GM23338 (cell line): ENCODE data around the gene GREB1L. TPM values are rescaled to one million over a fixed set of nuclear protein-coding genes. Genes with fewer than 3 reads are reported as not detected.

Source experiments
- ATAC-seq: fragments of 200-7000 bp; cut with Tn5 transposase; 3 replicates; pipeline ENCODE4 v1.9.1; 2020
- DNase-seq: peaks from one replicate; pipeline ENCODE4 v3.0.0-alpha.2; 2015; ENCODE audit warnings: low spot score
- H2AFZ ChIP-seq: fragments of 200-600 bp; sonication (generic); 2 replicates; pipeline ENCODE4 v1.8.0; 2016; ENCODE audit warnings: antibody characterized with exemption, mild to moderate bottlenecking, moderate library complexity
- H3F3A ChIP-seq: fragments of 200-600 bp; sonication (generic); replicated peaks from 2 replicates; pipeline ENCODE4 v1.8.0; 2017; ENCODE audit warnings: antibody characterized with exemption, mixed run types, low read depth
- H3K27ac ChIP-seq: fragments of 200-600 bp; sonication (generic); 2 replicates; pipeline ENCODE4 v1.6.1; 2016; ENCODE audit warnings: low read depth
- H3K27me3 ChIP-seq: fragments of 200-600 bp; sonication (generic); 2 replicates; pipeline ENCODE4 v1.8.0; 2016; ENCODE audit warnings: mild to moderate bottlenecking, mixed run types, moderate library complexity; ENCODE audit not compliant: insufficient read depth
- H3K36me3 ChIP-seq: fragments of 200-600 bp; sonication (generic); 2 replicates; pipeline ENCODE4 v1.8.0; 2016; ENCODE audit warnings: mild to moderate bottlenecking; ENCODE audit not compliant: insufficient read depth
- H3K4me1 ChIP-seq: fragments of 200-600 bp; sonication (generic); 2 replicates; pipeline ENCODE4 v1.8.0; 2016; ENCODE audit warnings: mild to moderate bottlenecking, moderate library complexity; ENCODE audit not compliant: insufficient read depth
- H3K4me2 ChIP-seq: fragments of 200-600 bp; sonication (generic); 2 replicates; pipeline ENCODE4 v1.7.1; 2017; ENCODE audit warnings: mixed run types
- H3K4me3 ChIP-seq: fragments of 200-600 bp; sonication (generic); 2 replicates; pipeline ENCODE4 v1.6.1; 2016; ENCODE audit warnings: mixed run types
- H3K79me2 ChIP-seq: fragments of 200-600 bp; sonication (generic); replicated peaks from 2 replicates; pipeline ENCODE4 v1.8.0; 2017; ENCODE audit warnings: mild to moderate bottlenecking; ENCODE audit not compliant: insufficient read depth
- H3K9me2 ChIP-seq: fragments of 200-600 bp; sonication (generic); 2 replicates; pipeline ENCODE4 v1.8.0; 2017; ENCODE audit not compliant: insufficient read depth
- H4K20me1 ChIP-seq: fragments of 200-600 bp; sonication (generic); replicated peaks from 2 replicates; pipeline ENCODE4 v1.8.0; 2017; ENCODE audit warnings: mild to moderate bottlenecking; ENCODE audit not compliant: insufficient read depth
- H3K27ac Mint-ChIP-seq: 2 replicates; pipeline ENCODE4 v1.8.0; 2020; ENCODE audit warnings: inconsistent platforms, mild to moderate bottlenecking, moderate library complexity, mixed read lengths
- H3K27me3 Mint-ChIP-seq: 3 replicates; pipeline ENCODE4 v1.8.0; 2022; ENCODE audit warnings: low read depth, mild to moderate bottlenecking, moderate library complexity, mixed read lengths, inconsistent platforms; ENCODE audit not compliant: insufficient read depth, poor library complexity
- H3K36me3 Mint-ChIP-seq: 3 replicates; pipeline ENCODE4 v1.8.0; 2021; ENCODE audit warnings: low read depth, mild to moderate bottlenecking, inconsistent platforms, moderate library complexity, mixed read lengths
- H3K4me1 Mint-ChIP-seq: 3 replicates; pipeline ENCODE4 v1.8.0; 2020; ENCODE audit warnings: mild to moderate bottlenecking, inconsistent platforms, mixed read lengths
- H3K4me3 Mint-ChIP-seq: 3 replicates; pipeline ENCODE4 v1.8.0; 2021; ENCODE audit warnings: moderate library complexity, mild to moderate bottlenecking, inconsistent platforms, mixed read lengths
- H3K9me3 Mint-ChIP-seq: 3 replicates; pipeline ENCODE4 v1.8.0; 2020; ENCODE audit warnings: moderate library complexity, mild to moderate bottlenecking, inconsistent platforms, mixed read lengths
- CREB1 ChIP-seq: fragments of 250-450 bp; sonication (Bioruptor Pico); IDR thresholded peaks from 2 replicates; pipeline ENCODE4 v1.5.0; 2020; ENCODE audit warnings: low read depth, mild to moderate bottlenecking, moderate library complexity
- ETS1 ChIP-seq: IDR thresholded peaks from 2 replicates; pipeline ENCODE4 v1.6.1; 2016; ENCODE audit warnings: antibody characterized with exemption
- EZH2 ChIP-seq: fragments of 200-600 bp; sonication (generic); IDR thresholded peaks from one replicate; pipeline ENCODE4 v1.8.0; 2017; ENCODE audit warnings: antibody characterized with exemption, mild to moderate bottlenecking, low read depth; ENCODE audit not compliant: unreplicated experiment
- EZH2phosphoT487 ChIP-seq: fragments of 200-600 bp; sonication (generic); IDR thresholded peaks from one replicate; pipeline ENCODE4 v1.8.1; 2018; ENCODE audit warnings: antibody characterized with exemption; ENCODE audit not compliant: unreplicated experiment
- JUNB ChIP-seq: IDR thresholded peaks from one replicate; pipeline ENCODE4 v1.6.1; 2016; ENCODE audit warnings: antibody characterized with exemption; ENCODE audit not compliant: unreplicated experiment
- NANOG ChIP-seq: IDR thresholded peaks from 2 replicates; pipeline ENCODE4 v1.6.1; 2016; ENCODE audit warnings: antibody characterized with exemption, borderline replicate concordance
- POLR2AphosphoS5 ChIP-seq: IDR thresholded peaks from 2 replicates; pipeline ENCODE4 v1.6.1; 2016; ENCODE audit warnings: antibody characterized with exemption, low read depth
- STAT1 ChIP-seq: IDR thresholded peaks from one replicate; pipeline ENCODE4 v1.6.1; 2016; ENCODE audit warnings: antibody characterized with exemption; ENCODE audit not compliant: unreplicated experiment
- ZNF114 ChIP-seq: fragments of 250-450 bp; sonication (Bioruptor Pico); IDR thresholded peaks from 2 replicates; pipeline ENCODE4 v1.5.0; 2020; ENCODE audit warnings: mild to moderate bottlenecking, moderate library complexity
- ZNF331 ChIP-seq: fragments of 250-450 bp; sonication (Bioruptor Pico); IDR thresholded peaks from 2 replicates; pipeline ENCODE4 v1.5.0; 2020; ENCODE audit warnings: low read depth, mild to moderate bottlenecking, moderate library complexity
- polyA plus RNA-seq: library from polyadenylated mRNA; unstranded; fragments of >200 nt; fragmentation: Nextera tagmentation; extraction: Ambion mirVana; gene quantifications from 2 replicates; pipeline ENCODE4 v1.2.1, GENCODE V29; 2016
- total RNA-seq: library from RNA; depleted of rRNA; stranded (reverse); fragments of >200 nt; shearing (Covaris generic); gene quantifications from 2 replicates; pipeline ENCODE4 v1.2.3, GENCODE V29; 2014
- TF ChIP-seq, protein P1 (sequence below): IDR thresholded peaks from one replicate; pipeline ENCODE4 v1.6.1; 2018; ENCODE audit warnings: antibody characterized with exemption; ENCODE audit not compliant: unreplicated experiment
- TF ChIP-seq, protein P2 (sequence below), 2 experiments: fragments of 200-600 bp in 1 of 2; sonication (generic) in 1 of 2; conservative IDR thresholded peaks; 2 replicates each; pipeline versions ENCODE4 v1.5.1 to v1.6.1; 2016 to 2017; ENCODE audit warnings: antibody characterized with exemption in 2 of 2, low read depth in 2 of 2, mild to moderate bottlenecking in 2 of 2, moderate library complexity in 1 of 2
- TF ChIP-seq, protein P3 (sequence below): fragments of 250-450 bp; sonication (Bioruptor Pico); IDR thresholded peaks from 2 replicates; pipeline ENCODE4 v1.5.0; 2020; ENCODE audit warnings: mild to moderate bottlenecking, moderate library complexity

GREB1L gene
- total and polyA plus RNA-seq, 2 experiments from 2014 or later = 0.03 to 0.29 TPM

GRCh38 chr18:21262979-21263378, 20.9 kb downstream of the GREB1L start:
- H3K27ac ChIP-seq = no peak overlapping the region
- H3K4me1 ChIP-seq = peaks cover 48% of the 10 kb centered on the region
- Mint-ChIP-seq H3K4me3 (peak overlapping the region; percentile 19; the same call in 1 of the 3 replicates), H3K4me1 (peaks cover 56% of the 10 kb centered on the region), H3K36me3 (no peaks in the 10 kb centered on the region), H3K27ac (no peak overlapping the region), H3K27me3 (no peaks in the 10 kb centered on the region), H3K9me3 (no peaks in the 10 kb centered on the region)
- TF ChIP-seq ZNF331 (CRISPR knock-in tag) = no peak
- TF ChIP-seq EZH2phosphoT487 = no peak
- TF ChIP-seq, protein P1, sequence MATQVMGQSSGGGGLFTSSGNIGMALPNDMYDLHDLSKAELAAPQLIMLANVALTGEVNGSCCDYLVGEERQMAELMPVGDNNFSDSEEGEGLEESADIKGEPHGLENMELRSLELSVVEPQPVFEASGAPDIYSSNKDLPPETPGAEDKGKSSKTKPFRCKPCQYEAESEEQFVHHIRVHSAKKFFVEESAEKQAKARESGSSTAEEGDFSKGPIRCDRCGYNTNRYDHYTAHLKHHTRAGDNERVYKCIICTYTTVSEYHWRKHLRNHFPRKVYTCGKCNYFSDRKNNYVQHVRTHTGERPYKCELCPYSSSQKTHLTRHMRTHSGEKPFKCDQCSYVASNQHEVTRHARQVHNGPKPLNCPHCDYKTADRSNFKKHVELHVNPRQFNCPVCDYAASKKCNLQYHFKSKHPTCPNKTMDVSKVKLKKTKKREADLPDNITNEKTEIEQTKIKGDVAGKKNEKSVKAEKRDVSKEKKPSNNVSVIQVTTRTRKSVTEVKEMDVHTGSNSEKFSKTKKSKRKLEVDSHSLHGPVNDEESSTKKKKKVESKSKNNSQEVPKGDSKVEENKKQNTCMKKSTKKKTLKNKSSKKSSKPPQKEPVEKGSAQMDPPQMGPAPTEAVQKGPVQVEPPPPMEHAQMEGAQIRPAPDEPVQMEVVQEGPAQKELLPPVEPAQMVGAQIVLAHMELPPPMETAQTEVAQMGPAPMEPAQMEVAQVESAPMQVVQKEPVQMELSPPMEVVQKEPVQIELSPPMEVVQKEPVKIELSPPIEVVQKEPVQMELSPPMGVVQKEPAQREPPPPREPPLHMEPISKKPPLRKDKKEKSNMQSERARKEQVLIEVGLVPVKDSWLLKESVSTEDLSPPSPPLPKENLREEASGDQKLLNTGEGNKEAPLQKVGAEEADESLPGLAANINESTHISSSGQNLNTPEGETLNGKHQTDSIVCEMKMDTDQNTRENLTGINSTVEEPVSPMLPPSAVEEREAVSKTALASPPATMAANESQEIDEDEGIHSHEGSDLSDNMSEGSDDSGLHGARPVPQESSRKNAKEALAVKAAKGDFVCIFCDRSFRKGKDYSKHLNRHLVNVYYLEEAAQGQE = no peak
- TF ChIP-seq JUNB = no peak
- no peak for TF ChIP-seq ZNF114 (CRISPR knock-in tag)
- no peak for TF ChIP-seq CREB1 (CRISPR knock-in tag)
- TF ChIP-seq, protein P2, sequence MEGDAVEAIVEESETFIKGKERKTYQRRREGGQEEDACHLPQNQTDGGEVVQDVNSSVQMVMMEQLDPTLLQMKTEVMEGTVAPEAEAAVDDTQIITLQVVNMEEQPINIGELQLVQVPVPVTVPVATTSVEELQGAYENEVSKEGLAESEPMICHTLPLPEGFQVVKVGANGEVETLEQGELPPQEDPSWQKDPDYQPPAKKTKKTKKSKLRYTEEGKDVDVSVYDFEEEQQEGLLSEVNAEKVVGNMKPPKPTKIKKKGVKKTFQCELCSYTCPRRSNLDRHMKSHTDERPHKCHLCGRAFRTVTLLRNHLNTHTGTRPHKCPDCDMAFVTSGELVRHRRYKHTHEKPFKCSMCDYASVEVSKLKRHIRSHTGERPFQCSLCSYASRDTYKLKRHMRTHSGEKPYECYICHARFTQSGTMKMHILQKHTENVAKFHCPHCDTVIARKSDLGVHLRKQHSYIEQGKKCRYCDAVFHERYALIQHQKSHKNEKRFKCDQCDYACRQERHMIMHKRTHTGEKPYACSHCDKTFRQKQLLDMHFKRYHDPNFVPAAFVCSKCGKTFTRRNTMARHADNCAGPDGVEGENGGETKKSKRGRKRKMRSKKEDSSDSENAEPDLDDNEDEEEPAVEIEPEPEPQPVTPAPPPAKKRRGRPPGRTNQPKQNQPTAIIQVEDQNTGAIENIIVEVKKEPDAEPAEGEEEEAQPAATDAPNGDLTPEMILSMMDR (conservative IDR thresholded peaks at IDR 0.05; ENCODE audit: low read depth in 2 of 2) = no peak
- no peak for TF ChIP-seq EZH2
- no peak for TF ChIP-seq STAT1
- TF ChIP-seq, protein P3, sequence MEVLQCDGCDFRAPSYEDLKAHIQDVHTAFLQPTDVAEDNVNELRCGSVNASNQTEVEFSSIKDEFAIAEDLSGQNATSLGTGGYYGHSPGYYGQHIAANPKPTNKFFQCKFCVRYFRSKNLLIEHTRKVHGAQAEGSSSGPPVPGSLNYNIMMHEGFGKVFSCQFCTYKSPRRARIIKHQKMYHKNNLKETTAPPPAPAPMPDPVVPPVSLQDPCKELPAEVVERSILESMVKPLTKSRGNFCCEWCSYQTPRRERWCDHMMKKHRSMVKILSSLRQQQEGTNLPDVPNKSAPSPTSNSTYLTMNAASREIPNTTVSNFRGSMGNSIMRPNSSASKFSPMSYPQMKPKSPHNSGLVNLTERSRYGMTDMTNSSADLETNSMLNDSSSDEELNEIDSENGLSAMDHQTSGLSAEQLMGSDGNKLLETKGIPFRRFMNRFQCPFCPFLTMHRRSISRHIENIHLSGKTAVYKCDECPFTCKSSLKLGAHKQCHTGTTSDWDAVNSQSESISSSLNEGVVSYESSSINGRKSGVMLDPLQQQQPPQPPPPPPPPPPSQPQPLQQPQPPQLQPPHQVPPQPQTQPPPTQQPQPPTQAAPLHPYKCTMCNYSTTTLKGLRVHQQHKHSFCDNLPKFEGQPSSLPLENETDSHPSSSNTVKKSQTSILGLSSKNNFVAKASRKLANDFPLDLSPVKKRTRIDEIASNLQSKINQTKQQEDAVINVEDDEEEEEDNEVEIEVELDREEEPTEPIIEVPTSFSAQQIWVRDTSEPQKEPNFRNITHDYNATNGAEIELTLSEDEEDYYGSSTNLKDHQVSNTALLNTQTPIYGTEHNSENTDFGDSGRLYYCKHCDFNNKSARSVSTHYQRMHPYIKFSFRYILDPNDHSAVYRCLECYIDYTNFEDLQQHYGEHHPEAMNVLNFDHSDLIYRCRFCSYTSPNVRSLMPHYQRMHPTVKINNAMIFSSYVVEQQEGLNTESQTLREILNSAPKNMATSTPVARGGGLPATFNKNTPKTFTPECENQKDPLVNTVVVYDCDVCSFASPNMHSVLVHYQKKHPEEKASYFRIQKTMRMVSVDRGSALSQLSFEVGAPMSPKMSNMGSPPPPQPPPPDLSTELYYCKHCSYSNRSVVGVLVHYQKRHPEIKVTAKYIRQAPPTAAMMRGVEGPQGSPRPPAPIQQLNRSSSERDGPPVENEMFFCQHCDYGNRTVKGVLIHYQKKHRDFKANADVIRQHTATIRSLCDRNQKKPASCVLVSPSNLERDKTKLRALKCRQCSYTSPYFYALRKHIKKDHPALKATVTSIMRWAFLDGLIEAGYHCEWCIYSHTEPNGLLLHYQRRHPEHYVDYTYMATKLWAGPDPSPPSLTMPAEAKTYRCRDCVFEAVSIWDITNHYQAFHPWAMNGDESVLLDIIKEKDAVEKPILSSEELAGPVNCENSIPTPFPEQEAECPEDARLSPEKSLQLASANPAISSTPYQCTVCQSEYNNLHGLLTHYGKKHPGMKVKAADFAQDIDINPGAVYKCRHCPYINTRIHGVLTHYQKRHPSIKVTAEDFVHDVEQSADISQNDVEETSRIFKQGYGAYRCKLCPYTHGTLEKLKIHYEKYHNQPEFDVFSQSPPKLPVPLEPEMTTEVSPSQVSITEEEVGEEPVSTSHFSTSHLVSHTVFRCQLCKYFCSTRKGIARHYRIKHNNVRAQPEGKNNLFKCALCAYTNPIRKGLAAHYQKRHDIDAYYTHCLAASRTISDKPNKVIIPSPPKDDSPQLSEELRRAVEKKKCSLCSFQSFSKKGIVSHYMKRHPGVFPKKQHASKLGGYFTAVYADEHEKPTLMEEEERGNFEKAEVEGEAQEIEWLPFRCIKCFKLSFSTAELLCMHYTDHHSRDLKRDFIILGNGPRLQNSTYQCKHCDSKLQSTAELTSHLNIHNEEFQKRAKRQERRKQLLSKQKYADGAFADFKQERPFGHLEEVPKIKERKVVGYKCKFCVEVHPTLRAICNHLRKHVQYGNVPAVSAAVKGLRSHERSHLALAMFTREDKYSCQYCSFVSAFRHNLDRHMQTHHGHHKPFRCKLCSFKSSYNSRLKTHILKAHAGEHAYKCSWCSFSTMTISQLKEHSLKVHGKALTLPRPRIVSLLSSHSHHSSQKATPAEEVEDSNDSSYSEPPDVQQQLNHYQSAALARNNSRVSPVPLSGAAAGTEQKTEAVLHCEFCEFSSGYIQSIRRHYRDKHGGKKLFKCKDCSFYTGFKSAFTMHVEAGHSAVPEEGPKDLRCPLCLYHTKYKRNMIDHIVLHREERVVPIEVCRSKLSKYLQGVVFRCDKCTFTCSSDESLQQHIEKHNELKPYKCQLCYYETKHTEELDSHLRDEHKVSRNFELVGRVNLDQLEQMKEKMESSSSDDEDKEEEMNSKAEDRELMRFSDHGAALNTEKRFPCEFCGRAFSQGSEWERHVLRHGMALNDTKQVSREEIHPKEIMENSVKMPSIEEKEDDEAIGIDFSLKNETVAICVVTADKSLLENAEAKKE (CRISPR knock-in tag) = no peak
- TF ChIP-seq NANOG = no peak
- no peak for TF ChIP-seq POLR2AphosphoS5
- no peak for TF ChIP-seq ETS1
- DNase-seq (peak; percentile 63), ATAC-seq (no peak; the same call in 2 of the 3 replicates)
- no peak overlapping the region for H2AFZ ChIP-seq
- H3K79me2 ChIP-seq = no peaks in the 10 kb centered on the region
- no peaks in the 10 kb centered on the region for H3K9me2 ChIP-seq
- peak overlapping the region; percentile 11; the same call in 1 of the 2 replicates for H3K4me2 ChIP-seq
- no peaks in the 10 kb centered on the region for H4K20me1 ChIP-seq
- H3K27me3 ChIP-seq = peaks cover 32% of the 10 kb centered on the region
- H3K4me3 ChIP-seq = no peak overlapping the region
- no peaks in the 10 kb centered on the region for H3F3A ChIP-seq
- no peaks in the 10 kb centered on the region for H3K36me3 ChIP-seq
